Panc1 (cell line): Measurements from ENCODE around the gene TES.

Experiments
- CTCF ChIP-seq: fragments of 450-650 bp; IDR thresholded peaks from 2 replicates; pipeline ENCODE4 v1.5.1; 2017; ENCODE audit warnings: mild to moderate bottlenecking
- POLR2AphosphoS5 ChIP-seq: IDR thresholded peaks from 2 replicates; pipeline ENCODE4 v1.6.1; 2012; ENCODE audit warnings: mild to moderate bottlenecking, low read depth, low read length, moderate library complexity

DNA sequence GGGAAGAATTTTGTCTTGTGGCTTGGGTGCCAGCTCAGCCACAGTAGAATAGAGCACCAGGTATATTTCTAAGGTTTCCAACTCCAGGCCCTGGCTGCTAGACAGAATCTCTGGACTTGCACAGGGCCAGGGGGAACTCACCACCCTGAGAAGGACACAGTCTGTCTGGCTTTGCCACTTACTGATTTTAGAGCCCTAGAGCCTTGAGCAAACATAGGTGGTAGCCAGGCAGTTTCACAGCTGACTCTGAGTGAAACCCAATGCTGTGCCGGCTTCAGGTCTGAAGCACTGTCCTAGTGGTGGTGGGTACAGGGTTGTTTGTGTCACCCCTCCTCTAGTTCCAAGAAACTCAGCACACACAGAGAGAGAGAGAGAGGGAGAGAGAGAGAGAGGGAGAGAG is 81.6 kb downstream of the TES start:
- TF ChIP-seq CTCF = no peak
- TF ChIP-seq POLR2AphosphoS5 = no peak
